GF-D8 (cell line): ENCODE measurements around the gene MYOM3.
"Not testable (repeated sequence)": the region's sequence is repeated elsewhere in the genome, so short reads cannot be mapped to it uniquely, and the experiment has no call there.

Experiments
- DNase-seq: peaks from one replicate; lab custom pipeline; 2025; lab: John Stamatoyannopoulos, UW

Gene MYOM3

DNA sequence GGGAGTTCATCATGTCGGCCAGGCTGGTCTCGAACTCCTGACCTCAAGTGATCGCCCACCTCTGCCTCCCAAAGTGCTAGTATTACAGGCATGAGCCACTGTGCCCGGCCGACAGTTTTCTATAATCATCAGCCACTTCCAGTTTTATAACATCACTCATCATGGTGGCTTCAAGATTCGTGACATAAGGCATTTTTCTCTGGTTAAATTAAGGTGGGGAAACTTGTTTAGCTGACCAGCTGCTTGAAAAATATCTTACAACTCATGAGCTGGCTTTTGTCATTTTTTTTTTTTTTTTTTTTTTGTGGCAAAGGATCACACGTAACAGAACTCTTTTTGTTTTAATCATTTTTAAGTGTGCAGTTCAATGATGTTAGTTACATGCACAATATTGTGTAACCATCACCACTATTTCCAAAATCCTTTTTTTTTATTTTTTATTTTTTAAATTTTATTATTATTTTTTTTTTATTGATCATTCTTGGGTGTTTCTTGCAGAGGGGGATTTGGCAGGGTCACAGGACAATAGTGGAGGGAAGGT, 80.9 kb downstream of the MYOM3 start:
- DNase-seq = not testable (repeated sequence)

DNA sequence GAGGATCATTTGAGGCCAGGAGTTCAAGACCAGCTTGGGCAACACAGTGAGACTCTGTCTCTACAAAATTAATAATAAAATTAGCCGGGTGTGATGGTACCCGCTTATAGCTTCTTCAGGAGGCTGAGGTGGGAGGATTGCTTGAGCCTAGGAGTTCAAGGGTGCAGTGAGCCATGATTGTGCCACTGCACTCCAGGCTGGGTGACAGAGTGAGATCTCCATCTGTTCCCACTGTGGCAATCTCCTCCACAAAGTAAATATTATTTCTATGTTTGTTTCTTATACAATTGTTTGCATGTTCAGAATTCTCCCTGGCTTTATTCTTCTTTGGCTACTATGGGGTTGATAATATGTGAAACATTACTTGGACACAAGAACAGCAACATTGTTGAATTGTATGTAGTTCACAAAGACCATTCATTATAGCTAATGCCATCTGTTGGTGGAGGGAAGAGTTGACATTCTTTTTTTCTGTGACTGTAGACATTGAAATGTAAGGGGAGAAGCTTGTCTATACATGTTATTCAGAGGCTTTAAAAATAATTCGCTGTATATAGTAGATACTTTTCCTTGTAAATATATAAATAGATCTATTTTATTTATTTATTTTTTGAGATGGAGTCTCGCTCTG, 84.0 kb downstream of the MYOM3 start:
- no peak for DNase-seq

DNA sequence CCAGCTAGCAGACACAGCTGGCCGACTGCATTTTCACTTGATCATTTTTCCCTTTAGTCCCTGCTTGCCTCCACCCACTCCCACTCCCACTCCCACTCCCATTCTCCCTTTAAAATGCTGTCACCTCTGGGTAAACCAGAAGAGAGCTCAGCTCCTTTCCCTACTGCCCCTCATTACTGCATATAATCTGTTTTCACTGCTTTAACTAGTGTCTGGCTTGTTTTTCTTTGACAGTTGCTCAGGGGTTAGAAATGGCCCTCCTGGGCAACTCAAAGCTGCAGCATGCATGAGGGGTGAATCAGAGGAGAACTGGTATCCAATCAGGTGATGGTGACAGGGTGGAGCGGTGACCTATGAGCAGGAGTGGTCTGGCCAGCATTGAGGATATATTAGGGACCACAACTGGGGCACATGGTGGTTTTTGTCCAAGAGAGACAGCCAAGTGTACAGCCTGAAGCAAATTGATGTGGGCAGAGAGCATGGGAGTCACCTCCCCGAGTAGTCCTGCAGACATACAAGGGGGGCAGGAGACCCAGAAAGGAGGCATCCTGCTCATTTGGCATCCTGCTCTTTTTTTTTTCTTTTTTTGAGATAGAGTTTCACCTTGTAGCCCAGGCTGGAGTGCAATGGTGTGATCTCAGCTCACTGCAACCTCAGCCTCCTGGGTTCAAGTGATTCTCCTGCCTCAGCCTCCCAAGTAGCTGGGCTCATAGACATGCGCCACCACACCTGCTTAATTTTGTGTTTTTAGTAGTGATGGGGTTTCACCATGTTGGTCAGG, 89.2 kb downstream of the MYOM3 start:
- DNase-seq = no peak

GRCh38 chr1:24021403-24022266, 90.3 kb downstream of the MYOM3 start:
- DNase-seq = no peak

- no peak for DNase-seq
These were observed 91.5 kb downstream of the MYOM3 start for GRCh38 chr1:24020470-24020869.

GRCh38 chr1:24020025-24020424, 91.9 kb downstream of the MYOM3 start:
- DNase-seq = no peak

DNA sequence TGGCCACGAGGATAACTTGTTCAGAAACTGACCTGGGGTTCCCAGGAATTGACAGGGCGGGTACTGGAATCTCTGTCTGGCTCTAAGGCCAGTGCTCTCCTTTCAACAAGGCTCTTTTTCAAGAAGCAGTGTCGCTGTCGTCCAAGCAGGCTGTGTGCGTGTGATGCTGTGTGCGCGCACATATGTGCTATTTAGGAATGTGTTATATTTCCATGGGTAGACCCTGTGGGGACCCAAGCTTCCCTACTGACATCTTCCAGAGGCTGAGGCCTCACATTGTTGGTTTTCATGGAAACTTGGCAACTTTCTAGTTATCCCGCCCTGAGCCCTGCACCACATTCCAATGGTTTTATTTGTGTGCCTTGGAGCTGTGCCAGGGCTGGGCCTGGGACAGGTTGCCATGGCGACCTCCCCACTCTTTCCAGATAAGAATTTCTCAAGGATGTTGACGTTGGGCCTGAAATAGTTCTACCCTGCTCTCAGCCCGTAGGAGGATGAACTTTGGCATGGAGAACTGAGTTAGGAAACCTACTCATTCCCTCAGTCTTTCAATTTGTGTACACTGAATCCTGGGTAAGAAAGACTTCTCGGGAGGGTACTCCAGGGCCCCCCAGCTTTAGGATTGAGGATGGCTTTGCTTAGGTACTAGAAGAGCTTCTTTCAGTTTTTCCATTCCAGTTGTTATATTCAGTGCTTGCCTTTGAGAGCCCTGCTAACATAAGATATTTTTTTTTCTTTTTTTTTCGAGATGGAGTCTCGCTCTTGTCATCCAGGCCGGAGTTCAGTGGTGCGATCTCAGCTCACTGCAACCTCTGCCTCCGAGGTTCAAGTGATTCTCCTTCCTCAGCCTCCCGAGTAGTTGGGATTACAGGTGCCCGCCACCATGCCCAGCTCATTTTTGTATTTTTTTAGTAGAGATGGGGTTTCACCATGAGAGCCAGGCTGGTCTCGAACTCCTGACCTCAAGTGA, 93.0 kb downstream of the MYOM3 start:
- no peak for DNase-seq

- no peak for DNase-seq
These were observed 96.4 kb downstream of the MYOM3 start for GRCh38 chr1:24015221-24016210.

GRCh38 chr1:24012878-24013277, 99.1 kb downstream of the MYOM3 start:
- not testable (repeated sequence) for DNase-seq

DNA sequence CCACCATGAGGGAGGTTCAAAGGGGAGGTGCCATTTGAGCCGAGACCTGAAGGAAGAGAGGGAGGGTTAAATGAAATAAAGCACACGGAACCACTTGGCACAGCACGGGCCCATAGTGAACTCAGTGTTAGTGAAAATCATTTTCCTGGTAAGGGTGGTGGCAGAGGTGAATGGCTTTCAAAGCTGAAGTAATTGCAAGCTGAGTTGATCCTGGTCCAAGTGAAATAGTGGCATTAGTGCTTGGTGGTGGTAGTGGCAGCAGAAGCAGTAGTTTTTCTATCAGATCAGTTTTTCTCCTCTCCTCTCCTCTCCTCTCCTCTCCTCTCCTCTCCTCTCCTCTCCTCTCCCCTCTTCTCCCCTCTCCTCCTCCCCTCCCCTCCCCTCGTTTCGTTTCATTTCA, 101.3 kb downstream of the MYOM3 start:
- no peak for DNase-seq

DNA sequence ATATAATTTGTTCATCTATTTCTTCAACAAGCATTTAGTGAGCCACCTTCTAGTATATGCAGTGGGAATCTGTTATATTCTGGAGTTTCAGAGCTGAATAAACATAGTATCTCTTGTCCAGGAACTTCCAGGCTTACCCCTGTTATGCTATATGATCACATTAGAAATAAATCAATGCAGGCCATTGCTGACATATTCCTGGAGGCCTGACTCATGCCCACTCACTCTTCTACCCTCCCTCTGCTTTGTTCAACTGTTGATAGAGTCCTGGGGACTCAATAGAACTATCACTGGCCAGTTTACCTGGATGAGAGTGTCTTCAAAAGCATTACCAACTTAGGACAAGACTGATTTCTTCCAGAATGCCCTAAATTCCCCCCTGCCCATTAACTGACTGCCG, 102.5 kb downstream of the MYOM3 start:
- DNase-seq = no peak

GRCh38 chr1:24008574-24009184, 103.3 kb downstream of the MYOM3 start:
- DNase-seq = not testable (repeated sequence)

- no peak for DNase-seq
These were observed 104.9 kb downstream of the MYOM3 start for GRCh38 chr1:24007079-24007478.
